Loucy (cell line): Measurements from ENCODE around the gene RERE.

Source experiments
- H2AFZ ChIP-seq: fragments of 200-600 bp; sonication (generic); 2 replicates; pipeline ENCODE4 v1.6.0; 2016; ENCODE audit warnings: antibody characterized with exemption, mild to moderate bottlenecking, low read length, moderate library complexity
- H3F3A ChIP-seq: fragments of 200-600 bp; 2 replicates; pipeline ENCODE4 v1.6.0; 2016; ENCODE audit warnings: antibody characterized with exemption, low read depth, mild to moderate bottlenecking
- H3K27me3 ChIP-seq: fragments of 200-600 bp; sonication (generic); 2 replicates; pipeline ENCODE4 v1.6.1; 2014; ENCODE audit warnings: low read length, mild to moderate bottlenecking; ENCODE audit not compliant: insufficient read depth, poor library complexity, severe bottlenecking
- H3K36me3 ChIP-seq: fragments of 200-600 bp; sonication (generic); 2 replicates; pipeline ENCODE4 v1.6.1; 2016; ENCODE audit warnings: low read length; ENCODE audit not compliant: insufficient read depth
- H3K4me1 ChIP-seq: fragments of 200-600 bp; sonication (generic); 2 replicates; pipeline ENCODE4 v1.5.1; 2014; ENCODE audit warnings: low read length, mild to moderate bottlenecking; ENCODE audit not compliant: insufficient read depth, poor library complexity, severe bottlenecking
- H3K4me2 ChIP-seq: fragments of 200-600 bp; sonication (generic); 2 replicates; pipeline ENCODE4 v1.6.0; 2014; ENCODE audit warnings: antibody characterized with exemption, low read length, low read depth, mild to moderate bottlenecking; ENCODE audit not compliant: poor library complexity, severe bottlenecking
- H3K4me3 ChIP-seq: fragments of 200-600 bp; sonication (generic); 2 replicates; pipeline ENCODE4 v1.5.1; 2014; ENCODE audit warnings: low read length, mild to moderate bottlenecking, mixed read lengths; ENCODE audit not compliant: poor library complexity, severe bottlenecking
- H3K79me2 ChIP-seq: fragments of 200-600 bp; sonication (generic); 2 replicates; pipeline ENCODE4 v1.6.1; 2014; ENCODE audit warnings: low read length; ENCODE audit not compliant: insufficient read depth
- H3K9ac ChIP-seq: fragments of 200-600 bp; sonication (generic); 2 replicates; pipeline ENCODE4 v1.6.0; 2014; ENCODE audit warnings: mild to moderate bottlenecking, low read depth, low read length, moderate library complexity; ENCODE audit not compliant: poor library complexity, severe bottlenecking
- H3K9me2 ChIP-seq: fragments of 200-600 bp; sonication (generic); replicated peaks from 2 replicates; pipeline ENCODE4 v1.6.1; 2016; ENCODE audit warnings: low read depth, low read length, mixed read lengths
- H3K9me3 ChIP-seq: fragments of 200-600 bp; sonication (generic); 2 replicates; pipeline ENCODE4 v1.6.1; 2014; ENCODE audit warnings: mild to moderate bottlenecking, antibody characterized with exemption, low read length, low read depth; ENCODE audit not compliant: insufficient read depth
- H4K20me1 ChIP-seq: fragments of 200-600 bp; sonication (generic); 2 replicates; pipeline ENCODE4 v1.6.0; 2014; ENCODE audit warnings: antibody characterized with exemption, low read length, mild to moderate bottlenecking; ENCODE audit not compliant: insufficient read depth, poor library complexity, severe bottlenecking
- EZH2phosphoT487 ChIP-seq: fragments of 200-600 bp; IDR thresholded peaks from 2 replicates; pipeline ENCODE4 v1.6.1; 2018; ENCODE audit warnings: antibody characterized with exemption, mild to moderate bottlenecking, moderate library complexity, borderline replicate concordance
- TF ChIP-seq, protein P1 (sequence below): fragments of 200-600 bp; sonication (generic); conservative IDR thresholded peaks from 2 replicates; pipeline ENCODE4 v1.5.1; 2014; ENCODE audit warnings: mild to moderate bottlenecking, antibody characterized with exemption, low read length

The RERE gene

GRCh38 chr1:8864713-8865344 lies 47.4 kb upstream of the RERE start:
- Histone ChIP-seq H3K79me2 (peaks cover 100% of the 10 kb centered on the region), H3K4me2 (peak overlapping the region; percentile 64), H3F3A (peaks cover 24% of the 10 kb centered on the region; the same call in 1 of the 2 replicates)

GRCh38 chr1:8863794-8864233 lies 46.4 kb upstream of the RERE start:
- Histone ChIP-seq H4K20me1 (peaks cover 97% of the 10 kb centered on the region), H3K79me2 (peaks cover 89% of the 10 kb centered on the region), H3K9ac (peak overlapping the region; percentile 8), H3F3A (peaks cover 29% of the 10 kb centered on the region), H3K9me3 (no peaks in the 10 kb centered on the region), H2AFZ (no peak overlapping the region), H3K9me2 (no peaks in the 10 kb centered on the region), H3K4me1 (peaks cover 69% of the 10 kb centered on the region), H3K36me3 (peaks cover 95% of the 10 kb centered on the region), H3K4me2 (peak overlapping the region; percentile 64), H3K27me3 (no peaks in the 10 kb centered on the region), H3K4me3 (peak overlapping the region; percentile 8)
- TF ChIP-seq, protein P1, sequence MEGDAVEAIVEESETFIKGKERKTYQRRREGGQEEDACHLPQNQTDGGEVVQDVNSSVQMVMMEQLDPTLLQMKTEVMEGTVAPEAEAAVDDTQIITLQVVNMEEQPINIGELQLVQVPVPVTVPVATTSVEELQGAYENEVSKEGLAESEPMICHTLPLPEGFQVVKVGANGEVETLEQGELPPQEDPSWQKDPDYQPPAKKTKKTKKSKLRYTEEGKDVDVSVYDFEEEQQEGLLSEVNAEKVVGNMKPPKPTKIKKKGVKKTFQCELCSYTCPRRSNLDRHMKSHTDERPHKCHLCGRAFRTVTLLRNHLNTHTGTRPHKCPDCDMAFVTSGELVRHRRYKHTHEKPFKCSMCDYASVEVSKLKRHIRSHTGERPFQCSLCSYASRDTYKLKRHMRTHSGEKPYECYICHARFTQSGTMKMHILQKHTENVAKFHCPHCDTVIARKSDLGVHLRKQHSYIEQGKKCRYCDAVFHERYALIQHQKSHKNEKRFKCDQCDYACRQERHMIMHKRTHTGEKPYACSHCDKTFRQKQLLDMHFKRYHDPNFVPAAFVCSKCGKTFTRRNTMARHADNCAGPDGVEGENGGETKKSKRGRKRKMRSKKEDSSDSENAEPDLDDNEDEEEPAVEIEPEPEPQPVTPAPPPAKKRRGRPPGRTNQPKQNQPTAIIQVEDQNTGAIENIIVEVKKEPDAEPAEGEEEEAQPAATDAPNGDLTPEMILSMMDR: no peak
- no peak for TF ChIP-seq EZH2phosphoT487

More at GRCh38 chr1:8864713-8865344, 47.4 kb upstream of the RERE start:
- Histone ChIP-seq H3K4me3 (no peak overlapping the region), H3K9ac (no peak overlapping the region), H3K4me1 (peaks cover 64% of the 10 kb centered on the region), H4K20me1 (peaks cover 98% of the 10 kb centered on the region), H3K9me3 (no peaks in the 10 kb centered on the region), H3K36me3 (peaks cover 97% of the 10 kb centered on the region), H3K27me3 (no peaks in the 10 kb centered on the region), H2AFZ (no peak overlapping the region), H3K9me2 (no peaks in the 10 kb centered on the region)
- TF ChIP-seq, protein P1: no peak

DNA sequence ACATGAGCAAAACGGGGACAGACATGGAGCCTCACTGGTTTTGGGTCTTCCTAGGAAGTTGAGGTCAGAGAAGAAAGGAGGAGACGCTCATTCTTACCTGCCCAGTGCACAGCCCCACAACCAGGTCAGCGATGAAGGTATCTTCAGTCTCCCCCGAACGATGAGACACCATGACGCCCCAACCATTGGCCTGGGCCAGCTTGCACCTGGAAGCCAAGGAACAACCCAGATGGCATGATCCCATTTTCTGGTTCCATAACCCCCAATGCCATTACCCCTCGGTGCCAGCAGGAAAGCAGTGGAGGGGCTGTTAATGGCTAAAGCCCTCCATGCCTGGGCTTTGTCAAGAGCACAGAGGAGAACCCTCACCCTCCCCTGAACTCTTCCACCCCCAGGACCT lies 45.7 kb upstream of the RERE start:
- peaks cover 90% of the 10 kb centered on the region for H3K36me3 ChIP-seq
- H3K4me2 ChIP-seq: peak overlapping the region; percentile 64
- peaks cover 32% of the 10 kb centered on the region for H3F3A ChIP-seq
- H3K79me2 ChIP-seq: peaks cover 83% of the 10 kb centered on the region
- H3K27me3 ChIP-seq: no peaks in the 10 kb centered on the region
- H3K9ac ChIP-seq: peak overlapping the region; percentile 8
- H3K4me3 ChIP-seq: peak overlapping the region; percentile 15
- TF ChIP-seq EZH2phosphoT487: no peak
- TF ChIP-seq, protein P1: no peak
- H3K9me3 ChIP-seq: no peaks in the 10 kb centered on the region
- no peak overlapping the region for H2AFZ ChIP-seq
- H4K20me1 ChIP-seq: peaks cover 95% of the 10 kb centered on the region
- H3K9me2 ChIP-seq: no peaks in the 10 kb centered on the region
- peaks cover 72% of the 10 kb centered on the region for H3K4me1 ChIP-seq
